ENCODE measurements around the gene ZNF664. TPM values are rescaled to one million over a fixed set of nuclear protein-coding genes. Genes with fewer than 3 reads are reported as not detected.

The ZNF664 gene
- total and polyA plus RNA-seq, 2 of the 13 experiments (the other 11 are each of a cell fraction or from before 2014, with no cell fraction given) = 43.9 to 56.5 TPM

DNA sequence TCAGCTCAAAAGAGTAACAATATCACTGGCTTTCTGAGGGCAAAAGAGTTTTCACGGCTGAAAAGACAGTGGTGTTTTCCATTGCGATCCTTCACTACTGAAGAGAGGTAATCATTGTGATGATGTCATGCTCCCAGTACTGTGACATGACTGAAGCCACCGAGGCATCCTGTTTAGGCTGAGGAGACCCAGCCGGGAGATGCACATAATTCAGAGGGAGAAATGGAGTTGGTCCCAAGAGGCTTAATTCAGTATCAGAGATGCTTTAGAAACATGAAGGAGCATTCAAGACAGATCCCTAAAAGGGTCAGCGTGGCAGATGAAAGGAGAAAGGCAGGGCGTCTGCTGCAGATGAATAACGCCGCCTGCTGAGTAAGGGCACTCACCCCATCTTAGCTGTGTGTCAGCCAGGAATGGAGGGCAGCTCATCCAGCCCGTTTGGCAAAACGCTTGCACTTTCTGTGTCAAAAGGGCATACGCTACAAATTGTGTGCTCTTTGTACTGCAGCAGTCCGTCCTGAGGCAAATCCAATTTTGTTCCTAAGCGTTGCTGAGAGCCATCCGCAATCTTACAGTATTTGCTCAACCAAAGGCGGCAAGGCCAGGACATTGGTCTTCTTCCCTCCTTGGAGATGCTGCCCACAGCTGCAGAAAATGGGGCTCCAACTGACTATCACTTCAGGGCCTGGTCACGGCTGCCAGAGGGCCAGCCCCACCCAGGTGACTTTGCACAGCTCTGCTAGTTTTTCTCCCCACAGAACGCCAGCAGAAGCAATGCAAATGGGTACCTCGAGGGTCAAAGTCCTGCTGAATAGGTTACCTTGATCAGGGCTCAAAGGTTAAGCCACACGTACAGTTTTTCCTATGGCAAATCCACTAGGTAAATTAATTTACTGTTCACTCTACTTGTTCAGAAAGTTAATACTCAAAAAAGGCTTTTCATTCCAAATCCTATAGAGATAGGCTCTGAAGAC lies 23.9 kb upstream of the ZNF664 start (continued):
- TF ChIP-seq, protein P1, sequence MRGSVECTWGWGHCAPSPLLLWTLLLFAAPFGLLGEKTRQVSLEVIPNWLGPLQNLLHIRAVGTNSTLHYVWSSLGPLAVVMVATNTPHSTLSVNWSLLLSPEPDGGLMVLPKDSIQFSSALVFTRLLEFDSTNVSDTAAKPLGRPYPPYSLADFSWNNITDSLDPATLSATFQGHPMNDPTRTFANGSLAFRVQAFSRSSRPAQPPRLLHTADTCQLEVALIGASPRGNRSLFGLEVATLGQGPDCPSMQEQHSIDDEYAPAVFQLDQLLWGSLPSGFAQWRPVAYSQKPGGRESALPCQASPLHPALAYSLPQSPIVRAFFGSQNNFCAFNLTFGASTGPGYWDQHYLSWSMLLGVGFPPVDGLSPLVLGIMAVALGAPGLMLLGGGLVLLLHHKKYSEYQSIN (CRISPR knock-in tag; IDR thresholded peaks at IDR 0.05; ENCODE audit: borderline replicate concordance) = no peak
- TF ChIP-seq ZNF83 (CRISPR knock-in tag; IDR thresholded peaks at IDR 0.05; ENCODE audit: borderline replicate concordance) = 0 out of 2 replicates have a peak, but pooled peaks have one; percentile 34
- TF ChIP-seq PHB2 (IDR thresholded peaks at IDR 0.05; ENCODE audit: partially characterized antibody) = no peak
- TF ChIP-seq XRCC5 (optimal IDR thresholded peaks at IDR 0.05; ENCODE audit: low read length) = no peak
- TF ChIP-seq ZMYM2 (CRISPR knock-in tag; IDR thresholded peaks at IDR 0.05) = peak; percentile 57
- TF ChIP-seq, protein P2, sequence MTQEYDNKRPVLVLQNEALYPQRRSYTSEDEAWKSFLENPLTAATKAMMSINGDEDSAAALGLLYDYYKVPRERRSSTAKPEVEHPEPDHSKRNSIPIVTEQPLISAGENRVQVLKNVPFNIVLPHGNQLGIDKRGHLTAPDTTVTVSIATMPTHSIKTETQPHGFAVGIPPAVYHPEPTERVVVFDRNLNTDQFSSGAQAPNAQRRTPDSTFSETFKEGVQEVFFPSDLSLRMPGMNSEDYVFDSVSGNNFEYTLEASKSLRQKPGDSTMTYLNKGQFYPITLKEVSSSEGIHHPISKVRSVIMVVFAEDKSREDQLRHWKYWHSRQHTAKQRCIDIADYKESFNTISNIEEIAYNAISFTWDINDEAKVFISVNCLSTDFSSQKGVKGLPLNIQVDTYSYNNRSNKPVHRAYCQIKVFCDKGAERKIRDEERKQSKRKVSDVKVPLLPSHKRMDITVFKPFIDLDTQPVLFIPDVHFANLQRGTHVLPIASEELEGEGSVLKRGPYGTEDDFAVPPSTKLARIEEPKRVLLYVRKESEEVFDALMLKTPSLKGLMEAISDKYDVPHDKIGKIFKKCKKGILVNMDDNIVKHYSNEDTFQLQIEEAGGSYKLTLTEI (CRISPR knock-in tag; conservative IDR thresholded peaks at IDR 0.05) = no peak
- no peak for TF ChIP-seq ZNF781 (CRISPR knock-in tag; IDR thresholded peaks at IDR 0.05; ENCODE audit: borderline replicate concordance, not compliant biosample characterization)
- no peak for TF ChIP-seq HNRNPH1 (optimal IDR thresholded peaks at IDR 0.05; ENCODE audit: low read depth, low read length)
- no peak for TF ChIP-seq CBFB (CRISPR knock-in tag; IDR thresholded peaks at IDR 0.05)
- TF ChIP-seq SPEN (CRISPR knock-in tag; IDR thresholded peaks at IDR 0.05; ENCODE audit: low read depth) = 0 out of 2 replicates have a peak, but pooled peaks have one; percentile 24
- TF ChIP-seq ZNF788 (CRISPR knock-in tag; IDR thresholded peaks at IDR 0.05; ENCODE audit: borderline replicate concordance) = 0 out of 2 replicates have a peak, but pooled peaks have one; percentile 25
- no peak for TF ChIP-seq ZNF329 (CRISPR knock-in tag; IDR thresholded peaks at IDR 0.05; ENCODE audit: low read depth)
- no peak for TF ChIP-seq ZNF782 (CRISPR knock-in tag; IDR thresholded peaks at IDR 0.05; ENCODE audit: borderline replicate concordance)
- TF ChIP-seq SNRNP70 (IDR thresholded peaks at IDR 0.05; ENCODE audit: low read depth, low read length) = no peak
- TF ChIP-seq, protein P3, sequence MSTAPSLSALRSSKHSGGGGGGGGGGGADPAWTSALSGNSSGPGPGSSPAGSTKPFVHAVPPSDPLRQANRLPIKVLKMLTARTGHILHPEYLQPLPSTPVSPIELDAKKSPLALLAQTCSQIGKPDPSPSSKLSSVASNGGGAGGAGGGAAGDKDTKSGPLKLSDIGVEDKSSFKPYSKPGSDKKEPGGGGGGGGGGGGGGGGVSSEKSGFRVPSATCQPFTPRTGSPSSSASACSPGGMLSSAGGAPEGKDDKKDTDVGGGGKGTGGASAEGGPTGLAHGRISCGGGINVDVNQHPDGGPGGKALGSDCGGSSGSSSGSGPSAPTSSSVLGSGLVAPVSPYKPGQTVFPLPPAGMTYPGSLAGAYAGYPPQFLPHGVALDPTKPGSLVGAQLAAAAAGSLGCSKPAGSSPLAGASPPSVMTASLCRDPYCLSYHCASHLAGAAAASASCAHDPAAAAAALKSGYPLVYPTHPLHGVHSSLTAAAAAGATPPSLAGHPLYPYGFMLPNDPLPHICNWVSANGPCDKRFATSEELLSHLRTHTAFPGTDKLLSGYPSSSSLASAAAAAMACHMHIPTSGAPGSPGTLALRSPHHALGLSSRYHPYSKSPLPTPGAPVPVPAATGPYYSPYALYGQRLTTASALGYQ (CRISPR knock-in tag; IDR thresholded peaks at IDR 0.05) = no peak
- 0 out of 2 replicates have a peak, but pooled peaks have one; percentile 52 for TF ChIP-seq ZNF839 (CRISPR knock-in tag; IDR thresholded peaks at IDR 0.05; ENCODE audit: borderline replicate concordance)
- TF ChIP-seq NONO (IDR thresholded peaks at IDR 0.05) = no peak
- peak; percentile 43; the same call in 1 of the 2 replicates for TF ChIP-seq NONO (CRISPR knock-in tag; conservative IDR thresholded peaks at IDR 0.05)
- no peak for TF ChIP-seq FLYWCH1 (CRISPR knock-in tag; IDR thresholded peaks at IDR 0.05)
- no peak for TF ChIP-seq ZSCAN20 (CRISPR knock-in tag; IDR thresholded peaks at IDR 0.05; ENCODE audit: borderline replicate concordance)
- no peak for TF ChIP-seq NFYC (CRISPR knock-in tag; IDR thresholded peaks at IDR 0.05)
- peak; percentile 61 for TF ChIP-seq HDAC2 (CRISPR knock-in tag; IDR thresholded peaks at IDR 0.05)
- TF ChIP-seq, protein P4, sequence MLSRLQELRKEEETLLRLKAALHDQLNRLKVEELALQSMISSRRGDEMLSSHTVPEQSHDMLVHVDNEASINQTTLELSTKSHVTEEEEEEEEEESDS (CRISPR knock-in tag; IDR thresholded peaks at IDR 0.05; ENCODE audit: borderline replicate concordance) = no peak
- no peak for TF ChIP-seq ZNF772 (CRISPR knock-in tag; IDR thresholded peaks at IDR 0.05)
- TF ChIP-seq SP1 (IDR thresholded peaks at IDR 0.05) = no peak
- TF ChIP-seq SP1 (CRISPR knock-in tag; IDR thresholded peaks at IDR 0.05) = no peak
